NCI-H2227 treated with DMSO at 0.1 percent for 48 hours (cell line): Measurements from ENCODE around the gene SCGB1A1.

Source experiments
- DNase-seq: peaks from one replicate; lab custom pipeline; 2025; lab: John Stamatoyannopoulos, UW

The SCGB1A1 gene

GRCh38 chr11:62398011-62398994 is 20.5 kb upstream of the SCGB1A1 start:
- DNase-seq = no peak

GRCh38 chr11:62399172-62399877 is 19.5 kb upstream of the SCGB1A1 start:
- no peak for DNase-seq

- no peak for DNase-seq
Observed at GRCh38 chr11:62399878-62400266, 19.0 kb upstream of the SCGB1A1 start.

- DNase-seq = no peak
Observed at GRCh38 chr11:62400281-62400680, 18.6 kb upstream of the SCGB1A1 start.

GRCh38 chr11:62400760-62401159 is 18.1 kb upstream of the SCGB1A1 start:
- no peak for DNase-seq

- DNase-seq = no peak
Observed at GRCh38 chr11:62401356-62401755, 17.5 kb upstream of the SCGB1A1 start.

GRCh38 chr11:62401811-62402210 is 17.0 kb upstream of the SCGB1A1 start:
- DNase-seq = no peak

- no peak for DNase-seq
Observed at GRCh38 chr11:62402226-62402959, 16.4 kb upstream of the SCGB1A1 start.

- DNase-seq = no peak
Observed at GRCh38 chr11:62402960-62403730, 15.7 kb upstream of the SCGB1A1 start.

GRCh38 chr11:62404435-62404834 is 14.4 kb upstream of the SCGB1A1 start:
- no peak for DNase-seq

GRCh38 chr11:62404901-62405300 is 13.9 kb upstream of the SCGB1A1 start:
- DNase-seq = no peak

GRCh38 chr11:62406034-62406433 is 12.8 kb upstream of the SCGB1A1 start:
- DNase-seq = no peak

GRCh38 chr11:62409831-62410230 is 9.0 kb upstream of the SCGB1A1 start:
- DNase-seq = no peak

GRCh38 chr11:62410972-62411371 is 7.9 kb upstream of the SCGB1A1 start:
- no peak for DNase-seq

GRCh38 chr11:62411524-62411923 is 7.3 kb upstream of the SCGB1A1 start:
- no peak for DNase-seq

- DNase-seq = no peak
Observed at GRCh38 chr11:62413060-62413696, 5.7 kb upstream of the SCGB1A1 start.

GRCh38 chr11:62416596-62416995 is 2.2 kb upstream of the SCGB1A1 start:
- no peak for DNase-seq

GRCh38 chr11:62418136-62418535 is 697 bp upstream of the SCGB1A1 start:
- DNase-seq = no peak

- no peak for DNase-seq
Observed at GRCh38 chr11:62419314-62419929, 589 bp downstream of the SCGB1A1 start.

GRCh38 chr11:62419943-62420342 is 1.1 kb downstream of the SCGB1A1 start:
- no peak for DNase-seq

- no peak for DNase-seq
Observed at GRCh38 chr11:62420882-62421281, 2.0 kb downstream of the SCGB1A1 start.
